GM12878 (cell line): ENCODE measurements around the gene AKAP1. TPM values are rescaled to one million over a fixed set of nuclear protein-coding genes. Genes with fewer than 3 reads are reported as not detected.

ENCODE experiments used
- ATAC-seq: fragments of 200-7000 bp; cut with Tn5 transposase; 3 replicates; pipeline ENCODE4 v1.9.1; 2020; ENCODE audit warnings: mild to moderate bottlenecking, moderate library complexity
- BruUV-seq: library from RNA; stranded (reverse); fragments of 400-500 nt; replicated peaks from 2 replicates; lab custom pipeline; 2021; lab: Mats Ljungman, UMichigan
- CTCF ChIA-PET: fragments of 300-600 bp; sonication (Branson Sonifier 250); formaldehyde crosslinking; extraction: SDS; loops from one replicate; lab custom pipeline; 2021; ENCODE audit warnings: inconsistent platforms; lab: Yijun Ruan, JAX
- POLR2A ChIA-PET: fragments of 350-600 bp; formaldehyde crosslinking; extraction: SDS; loops from one replicate; lab custom pipeline; 2021; ENCODE audit warnings: inconsistent platforms; lab: Charles Lee
- RAD21 ChIA-PET: fragments of 300-600 bp; sonication (Branson Sonifier 250); formaldehyde crosslinking; loops from one replicate; lab custom pipeline; 2023; ENCODE audit warnings: antibody characterized with exemption; ENCODE audit not compliant: unreplicated experiment; lab: Charles Lee
- SMC1A ChIA-PET: fragments of 300-600 bp; sonication (Branson Sonifier 250); formaldehyde crosslinking; loops from one replicate; lab custom pipeline; 2023; ENCODE audit not compliant: unreplicated experiment, uncharacterized antibody; lab: Charles Lee
- DNase-seq: peaks from one replicate; pipeline ENCODE4 v3.0.0-alpha.2; 2011; ENCODE audit warnings: low read depth, low spot score
- FAIRE-seq: peaks from 3 replicates; lab custom pipeline; 2011; peaks lifted over from hg19 to GRCh38; lab: Jason Lieb, UNC
- H2AFZ ChIP-seq: 2 replicates; pipeline ENCODE4 v1.6.0; 2011; ENCODE audit warnings: low read depth, low read length, control low read depth; ENCODE audit not compliant: control insufficient read depth
- H3K27ac ChIP-seq: 2 replicates; pipeline ENCODE4 v1.5.1; 2011; ENCODE audit warnings: control low read depth; ENCODE audit not compliant: control insufficient read depth, insufficient read depth
- H3K27me3 ChIP-seq, 2 experiments: replicated peaks in 1 of 2; 2 replicates each; pipeline versions ENCODE4 v1.6.0 to v1.6.1; 2011; ENCODE audit warnings: low read length in 1 of 2; ENCODE audit not compliant: control insufficient read depth in 2 of 2, insufficient read depth in 2 of 2
- H3K36me3 ChIP-seq, 2 experiments: 2 replicates each; pipeline ENCODE4 v1.5.1; 2011; ENCODE audit warnings: low read length in 1 of 2; ENCODE audit not compliant: control insufficient read depth in 2 of 2, insufficient read depth in 2 of 2
- H3K4me1 ChIP-seq: 2 replicates; pipeline ENCODE4 v1.6.1; 2011; ENCODE audit warnings: mild to moderate bottlenecking, low read length, moderate library complexity, mixed read lengths; ENCODE audit not compliant: control insufficient read depth, insufficient read depth
- H3K4me2 ChIP-seq: 2 replicates; pipeline ENCODE4 v1.6.0; 2011; ENCODE audit warnings: control low read depth; ENCODE audit not compliant: control insufficient read depth, insufficient read depth
- H3K4me3 ChIP-seq: fragments of 200-600 bp; sonication (generic); 2 replicates; pipeline ENCODE4 v1.5.1; 2016
- H3K79me2 ChIP-seq: 2 replicates; pipeline ENCODE4 v1.6.0; 2011; ENCODE audit warnings: low read length; ENCODE audit not compliant: control insufficient read depth, insufficient read depth
- H3K9ac ChIP-seq: 2 replicates; pipeline ENCODE4 v1.8.0; 2011; ENCODE audit warnings: low read length, control low read depth, mixed read lengths; ENCODE audit not compliant: control insufficient read depth, insufficient read depth
- H3K9me3 ChIP-seq: replicated peaks from 3 replicates; pipeline ENCODE4 v1.5.1; 2011; ENCODE audit warnings: mild to moderate bottlenecking, low read length; ENCODE audit not compliant: control insufficient read depth, insufficient read depth
- H4K20me1 ChIP-seq: 2 replicates; pipeline ENCODE4 v1.6.0; 2011; ENCODE audit not compliant: control insufficient read depth, insufficient read depth
- CEBPB ChIP-seq, 2 experiments: fragments of 150-350 bp in 1 of 2; IDR thresholded peaks; 2 replicates each; pipeline ENCODE4 v1.6.1; 2012 to 2014; ENCODE audit warnings: low read depth in 2 of 2, low read length in 2 of 2, borderline replicate concordance in 1 of 2, inconsistent platforms in 1 of 2
- FOXM1 ChIP-seq: IDR thresholded peaks from 2 replicates; pipeline ENCODE4 v1.6.1; 2012; ENCODE audit warnings: low read depth, mild to moderate bottlenecking, inconsistent platforms, low read length, moderate library complexity
- GABPA ChIP-seq: IDR thresholded peaks from 2 replicates; pipeline ENCODE4 v1.6.1; 2014; ENCODE audit warnings: antibody characterized with exemption, low read depth, mild to moderate bottlenecking, inconsistent platforms
- GATAD2B ChIP-seq: fragments of 450-650 bp; conservative IDR thresholded peaks from 2 replicates; pipeline ENCODE4 v1.6.1; 2017; ENCODE audit warnings: low read depth, mild to moderate bottlenecking, moderate library complexity
- HCFC1 ChIP-seq: fragments of 150-350 bp; IDR thresholded peaks from 2 replicates; pipeline ENCODE4 v1.6.1; 2014; ENCODE audit warnings: low read length
- MYC ChIP-seq: IDR thresholded peaks from 2 replicates; pipeline ENCODE4 v1.6.1; 2011; ENCODE audit warnings: mild to moderate bottlenecking, low read length, moderate library complexity, inconsistent platforms; ENCODE audit not compliant: insufficient read depth, insufficient replicate concordance, insufficient read length, severe bottlenecking
- NFYB ChIP-seq: IDR thresholded peaks from 2 replicates; pipeline ENCODE4 v1.6.1; 2011; ENCODE audit warnings: low read depth, mild to moderate bottlenecking, low read length, improper control_type of control experiment, moderate library complexity; ENCODE audit not compliant: insufficient read depth
- WGBS: methylation state at CpG from one replicate; pipeline ENCODE4 v1.1.6; 2016; ENCODE audit warnings: low lambda C conversion rate; ENCODE audit not compliant: insufficient replicate concordance, insufficient coverage; ENCODE audit errors: missing lambda C conversion rate; 5-methylcytosine and 5-hydroxymethylcytosine counted together
- in situ Hi-C: fragments of 300-500 bp; cut with MboI; formaldehyde crosslinking; loops from 9 replicates; pipeline ENCODE4 v1.14.3; 2018; ENCODE audit warnings: mixed read lengths
- intact Hi-C: fragments of 100-400 bp; cut with micrococcal nuclease; formaldehyde crosslinking; loops from one replicate; pipeline ENCODE4 v1.14.2; 2022; ENCODE audit not compliant: unreplicated experiment
- polyA plus RNA-seq, 11 experiments: library from polyadenylated mRNA; depleted of rRNA in 4 of 11; unstranded in 6 of 11; stranded (reverse) in 5 of 11; fragments of >200 nt; fragmentation: Nextera tagmentation in 4 of 11; fragmentation: Illumina TruSeq in 1 of 11; extraction: Ambion mirVana in 4 of 11; extraction: Trizol in 1 of 11; gene quantifications; 1 replicate in 1 of 11; 2 replicates in 10 of 11; pipeline versions ENCODE4 v1.2.1 to v1.2.3, GENCODE V29; 2011 to 2016; ENCODE audit warnings: inconsistent platforms in 2 of 11, missing spikeins in 2 of 11, low read depth in 1 of 11
- total RNA-seq, 4 experiments: library from RNA; depleted of rRNA in 3 of 4; stranded (reverse); fragments of >200 nt in 3 of 4; fragmentation: Illumina TruSeq in 1 of 4; extraction: Trizol in 1 of 4; gene quantifications; 2 replicates each; pipeline versions ENCODE4 v1.2.1 to v1.2.3, GENCODE V29; 2013 to 2021
- TF ChIP-seq, protein P1 (sequence below): fragments of 450-650 bp; formaldehyde crosslinking; IDR thresholded peaks from 2 replicates; pipeline ENCODE4 v1.4.0; 2022; ENCODE audit warnings: mild to moderate bottlenecking, moderate library complexity
- TF ChIP-seq, protein P2 (sequence below): fragments of 450-650 bp; IDR thresholded peaks from 2 replicates; pipeline ENCODE4 v1.6.1; 2017; ENCODE audit warnings: borderline replicate concordance
- TF ChIP-seq, protein P3 (sequence below): IDR thresholded peaks from 2 replicates; pipeline ENCODE4 v1.6.1; 2011; ENCODE audit warnings: low read depth, mild to moderate bottlenecking, low read length, moderate library complexity, borderline replicate concordance; ENCODE audit errors: extremely low read depth
- TF ChIP-seq, protein P4 (sequence below): fragments of 450-650 bp; IDR thresholded peaks from 2 replicates; pipeline ENCODE4 v1.6.1; 2017; ENCODE audit warnings: mild to moderate bottlenecking, moderate library complexity

Gene AKAP1
- total and polyA plus RNA-seq, 10 of the 15 experiments (the other 5 are each of a cell fraction or from before 2014, with no cell fraction given) = 11.9 to 50.5 (median 38.1) TPM

DNA sequence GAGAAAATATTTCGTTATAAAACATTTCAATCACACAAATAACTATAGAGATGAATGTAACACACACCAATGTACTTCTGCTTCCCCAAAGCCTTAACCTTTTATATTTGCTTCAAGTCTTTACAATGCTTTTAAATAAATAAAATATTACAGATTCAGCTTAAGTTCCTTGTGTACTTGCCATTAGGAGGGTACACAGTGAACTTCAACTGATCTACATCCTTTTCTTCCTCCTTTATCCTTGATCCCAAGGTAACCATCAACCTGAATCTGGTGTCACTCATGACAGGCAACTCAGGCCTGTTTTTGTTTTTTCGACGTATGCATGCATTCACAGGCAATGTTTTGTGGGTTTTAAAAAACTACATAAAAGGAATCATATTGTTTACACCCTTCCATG, 9.3 kb upstream of the AKAP1 start:
- H2AFZ ChIP-seq = no peak overlapping the region
- TF ChIP-seq, protein P1, sequence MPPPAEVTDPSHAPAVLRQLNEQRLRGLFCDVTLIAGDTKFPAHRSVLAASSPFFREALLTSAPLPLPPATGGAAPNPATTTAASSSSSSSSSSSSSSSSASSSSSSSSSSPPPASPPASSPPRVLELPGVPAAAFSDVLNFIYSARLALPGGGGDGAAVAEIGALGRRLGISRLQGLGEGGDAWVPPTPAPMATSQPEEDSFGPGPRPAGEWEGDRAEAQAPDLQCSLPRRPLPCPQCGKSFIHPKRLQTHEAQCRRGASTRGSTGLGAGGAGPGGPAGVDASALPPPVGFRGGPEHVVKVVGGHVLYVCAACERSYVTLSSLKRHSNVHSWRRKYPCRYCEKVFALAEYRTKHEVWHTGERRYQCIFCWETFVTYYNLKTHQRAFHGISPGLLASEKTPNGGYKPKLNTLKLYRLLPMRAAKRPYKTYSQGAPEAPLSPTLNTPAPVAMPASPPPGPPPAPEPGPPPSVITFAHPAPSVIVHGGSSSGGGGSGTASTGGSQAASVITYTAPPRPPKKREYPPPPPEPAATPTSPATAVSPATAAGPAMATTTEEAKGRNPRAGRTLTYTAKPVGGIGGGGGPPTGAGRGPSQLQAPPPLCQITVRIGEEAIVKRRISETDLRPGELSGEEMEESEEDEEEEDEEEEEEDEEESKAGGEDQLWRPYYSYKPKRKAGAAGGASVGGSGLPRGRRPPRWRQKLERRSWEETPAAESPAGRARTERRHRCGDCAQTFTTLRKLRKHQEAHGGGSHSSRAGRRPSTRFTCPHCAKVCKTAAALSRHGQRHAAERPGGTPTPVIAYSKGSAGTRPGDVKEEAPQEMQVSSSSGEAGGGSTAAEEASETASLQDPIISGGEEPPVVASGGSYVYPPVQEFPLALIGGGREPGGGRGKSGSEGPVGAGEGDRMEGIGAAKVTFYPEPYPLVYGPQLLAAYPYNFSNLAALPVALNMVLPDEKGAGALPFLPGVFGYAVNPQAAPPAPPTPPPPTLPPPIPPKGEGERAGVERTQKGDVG = no peak
- TF ChIP-seq, protein P2, sequence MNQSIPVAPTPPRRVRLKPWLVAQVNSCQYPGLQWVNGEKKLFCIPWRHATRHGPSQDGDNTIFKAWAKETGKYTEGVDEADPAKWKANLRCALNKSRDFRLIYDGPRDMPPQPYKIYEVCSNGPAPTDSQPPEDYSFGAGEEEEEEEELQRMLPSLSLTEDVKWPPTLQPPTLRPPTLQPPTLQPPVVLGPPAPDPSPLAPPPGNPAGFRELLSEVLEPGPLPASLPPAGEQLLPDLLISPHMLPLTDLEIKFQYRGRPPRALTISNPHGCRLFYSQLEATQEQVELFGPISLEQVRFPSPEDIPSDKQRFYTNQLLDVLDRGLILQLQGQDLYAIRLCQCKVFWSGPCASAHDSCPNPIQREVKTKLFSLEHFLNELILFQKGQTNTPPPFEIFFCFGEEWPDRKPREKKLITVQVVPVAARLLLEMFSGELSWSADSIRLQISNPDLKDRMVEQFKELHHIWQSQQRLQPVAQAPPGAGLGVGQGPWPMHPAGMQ = no peak
- TF ChIP-seq NFYB (no peak), MYC (no peak), GABPA (no peak), HCFC1 (no peak), GATAD2B (no peak), FOXM1 (no peak), CEBPB (IDR thresholded peaks at IDR 0.05; ENCODE audit: borderline replicate concordance in 1 of 2, low read depth in 2 of 2, low read length in 2 of 2) (no peak)
- TF ChIP-seq, protein P3, sequence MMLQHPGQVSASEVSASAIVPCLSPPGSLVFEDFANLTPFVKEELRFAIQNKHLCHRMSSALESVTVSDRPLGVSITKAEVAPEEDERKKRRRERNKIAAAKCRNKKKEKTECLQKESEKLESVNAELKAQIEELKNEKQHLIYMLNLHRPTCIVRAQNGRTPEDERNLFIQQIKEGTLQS = no peak
- TF ChIP-seq, protein P4, sequence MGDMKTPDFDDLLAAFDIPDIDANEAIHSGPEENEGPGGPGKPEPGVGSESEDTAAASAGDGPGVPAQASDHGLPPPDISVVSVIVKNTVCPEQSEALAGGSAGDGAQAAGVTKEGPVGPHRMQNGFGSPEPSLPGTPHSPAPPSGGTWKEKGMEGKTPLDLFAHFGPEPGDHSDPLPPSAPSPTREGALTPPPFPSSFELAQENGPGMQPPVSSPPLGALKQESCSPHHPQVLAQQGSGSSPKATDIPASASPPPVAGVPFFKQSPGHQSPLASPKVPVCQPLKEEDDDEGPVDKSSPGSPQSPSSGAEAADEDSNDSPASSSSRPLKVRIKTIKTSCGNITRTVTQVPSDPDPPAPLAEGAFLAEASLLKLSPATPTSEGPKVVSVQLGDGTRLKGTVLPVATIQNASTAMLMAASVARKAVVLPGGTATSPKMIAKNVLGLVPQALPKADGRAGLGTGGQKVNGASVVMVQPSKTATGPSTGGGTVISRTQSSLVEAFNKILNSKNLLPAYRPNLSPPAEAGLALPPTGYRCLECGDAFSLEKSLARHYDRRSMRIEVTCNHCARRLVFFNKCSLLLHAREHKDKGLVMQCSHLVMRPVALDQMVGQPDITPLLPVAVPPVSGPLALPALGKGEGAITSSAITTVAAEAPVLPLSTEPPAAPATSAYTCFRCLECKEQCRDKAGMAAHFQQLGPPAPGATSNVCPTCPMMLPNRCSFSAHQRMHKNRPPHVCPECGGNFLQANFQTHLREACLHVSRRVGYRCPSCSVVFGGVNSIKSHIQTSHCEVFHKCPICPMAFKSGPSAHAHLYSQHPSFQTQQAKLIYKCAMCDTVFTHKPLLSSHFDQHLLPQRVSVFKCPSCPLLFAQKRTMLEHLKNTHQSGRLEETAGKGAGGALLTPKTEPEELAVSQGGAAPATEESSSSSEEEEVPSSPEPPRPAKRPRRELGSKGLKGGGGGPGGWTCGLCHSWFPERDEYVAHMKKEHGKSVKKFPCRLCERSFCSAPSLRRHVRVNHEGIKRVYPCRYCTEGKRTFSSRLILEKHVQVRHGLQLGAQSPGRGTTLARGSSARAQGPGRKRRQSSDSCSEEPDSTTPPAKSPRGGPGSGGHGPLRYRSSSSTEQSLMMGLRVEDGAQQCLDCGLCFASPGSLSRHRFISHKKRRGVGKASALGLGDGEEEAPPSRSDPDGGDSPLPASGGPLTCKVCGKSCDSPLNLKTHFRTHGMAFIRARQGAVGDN = no peak
- TF ChIP-seq, all 136 proteins: peak for 0
- Histone ChIP-seq H3K9ac (no peak overlapping the region), H3K36me3 (no peaks in the 10 kb centered on the region), H3K9me3 (no peaks in the 10 kb centered on the region), H3K4me3 (no peak overlapping the region), H3K27ac (no peak overlapping the region), H3K4me1 (peaks cover 10% of the 10 kb centered on the region), H4K20me1 (no peaks in the 10 kb centered on the region), H3K4me2 (no peak overlapping the region), H3K79me2 (no peaks in the 10 kb centered on the region), H3K27me3 (no peaks in the 10 kb centered on the region)
- no peak for DNase-seq
- SMC1A ChIA-PET = interaction anchor here (1.1 kb wide), 1 partner anchor 22 kb away, joined by 3 read pairs; no protein-coding TSS in a partner anchor
- intact Hi-C loops = no loop called here
- no peak for FAIRE-seq
- BruUV-seq = no TSS peak
- RAD21 ChIA-PET = no interaction called here
- 85% methylated on average over 3 of the region's 3 CpGs for WGBS
- POLR2A ChIA-PET = interaction anchor here (0.9 kb wide), 1 partner anchor 10 kb away, joined by 3 read pairs; the partner anchor contains the start of gene AKAP1
- CTCF ChIA-PET = no interaction called here
- ATAC-seq = no peak
- in situ Hi-C loops = no loop called here
